Heart left ventricle (tissue), 16 donors: ENCODE measurements around the gene NEU1. TPM values are rescaled to one million over a fixed set of nuclear protein-coding genes. Genes with fewer than 3 reads are reported as not detected.
A peak's percentile ranks its signal among the peaks of the same experiment; 100 is the strongest.
"Not testable (repeated sequence)": the region's sequence is repeated elsewhere in the genome, so short reads cannot be mapped to it uniquely, and the experiment has no call there.

Source experiments
- ATAC-seq, 4 donors: fragments of 200-7000 bp; cut with Tn5 transposase; one replicate each; pipeline ENCODE4 v1.9.1; 2020 to 2022; ENCODE audit warnings: moderate library complexity in 4 of 4, mild to moderate bottlenecking in 3 of 4, moderate number of reproducible peaks in 1 of 4
- DNase-seq, 5 donors: peaks; one replicate each; pipeline ENCODE4 v3.0.0-alpha.2; 2020
- H3K27ac ChIP-seq, 12 donors: fragments of 200-600 bp; sonication (generic) in 4 of 12; one replicate each; pipeline versions ENCODE4 v1.5.0 to v1.8.0; 2016 to 2022; ENCODE audit warnings: mild to moderate bottlenecking in 2 of 12
- H3K27me3 ChIP-seq, 9 donors: fragments of 200-600 bp; sonication (generic) in 2 of 9; one replicate each; pipeline versions ENCODE4 v1.5.1 to v1.8.0; 2016 to 2022; ENCODE audit warnings: mild to moderate bottlenecking in 3 of 9
- H3K36me3 ChIP-seq, 9 donors: fragments of 200-600 bp; sonication (generic) in 2 of 9; one replicate each; pipeline versions ENCODE4 v1.5.0 to v1.8.0; 2018 to 2022; ENCODE audit warnings: mild to moderate bottlenecking in 2 of 9
- H3K4me1 ChIP-seq, 12 donors: fragments of 200-600 bp; sonication (generic) in 4 of 12; one replicate each; pipeline versions ENCODE4 v1.5.0 to v1.8.0; 2016 to 2022; ENCODE audit warnings: mild to moderate bottlenecking in 3 of 12
- H3K4me3 ChIP-seq, 12 donors: fragments of 200-600 bp; sonication (generic) in 4 of 12; one replicate each; pipeline versions ENCODE4 v1.5.0 to v1.8.0; 2017 to 2022; ENCODE audit warnings: mild to moderate bottlenecking in 9 of 12, moderate library complexity in 4 of 12
- H3K9me3 ChIP-seq, 12 donors: fragments of 200-600 bp; sonication (generic) in 4 of 12; one replicate each; pipeline versions ENCODE4 v1.5.0 to v1.8.0; 2016 to 2022; ENCODE audit warnings: mild to moderate bottlenecking in 1 of 12
- POLR2A ChIP-seq, 2 donors: fragments of 450-650 bp; IDR thresholded peaks; one replicate each; pipeline ENCODE4 v1.6.1; 2017; ENCODE audit warnings: antibody characterized with exemption in 2 of 2, mild to moderate bottlenecking in 2 of 2, moderate library complexity in 2 of 2
- WGBS, 4 donors: extraction: QIAGEN DNeasy Blood & Tissue Kit in 2 of 4; methylation state at CpG; one replicate each; pipeline versions ENCODE4 v1.1.5 to v1.1.7; 2013 to 2018; 5-methylcytosine and 5-hydroxymethylcytosine counted together
- intact Hi-C, 10 donors: fragments of 100-400 bp; cut with DNase I; formaldehyde crosslinking; loops; one replicate each; pipeline versions ENCODE4 v1.11.1 to v1.14.2; 2022
- long read RNA-seq, 3 donors: library from polyadenylated mRNA; unstranded; transcript quantifications; one replicate each; pipeline ENCODE4 v2.0.0, GENCODE V29; 2020 to 2021
- polyA plus RNA-seq, 2 donors: library from polyadenylated mRNA; stranded (reverse); fragments of 200-250 nt; gene quantifications; one replicate each; pipeline ENCODE4 v1.2.3, GENCODE V29; 2013
- total RNA-seq, 9 donors: library from RNA; depleted of rRNA in 2 of 9; stranded (reverse); fragments of >200 nt in 2 of 9; fragmentation: NEBNext Ultra II Directional in 3 of 9; extraction: Animal tissue kit (Norgen Biotek cat#: 25700) in 3 of 9; gene quantifications; one replicate each; pipeline versions ENCODE4 v1.1.0 to v1.2.4, GENCODE V29; 2016 to 2023
- TF ChIP-seq, protein P1 (sequence below), 12 donors: fragments of 200-600 bp; sonication (generic) in 4 of 12; IDR thresholded peaks; one replicate each; pipeline versions ENCODE4 v1.5.0 to v1.8.0; 2018 to 2022; ENCODE audit warnings: antibody characterized with exemption in 12 of 12, mild to moderate bottlenecking in 5 of 12
- donor health status: ischemic (EF 13 %, LVEDD 7.1; RV severe dilation, severe dysfunction).
- donor health status: healthy with polysubstance abuse.
- donor health status: DM: no; HTN: yes; CAD: no.
- donor health status: DM: no; HTN: no; CAD: no.
- donor health status: ischemic (EF 25% LVEDD 6.9; RV normal size, moderate dysfunction).
- donor health status: ischemic (EF 25% LVEDD 5.7; RV mildly dilated, moderate dysfunction).
- donor health status: healthy.
- donor health status: DM: yes; HTN: yes; CAD: no.
- donor health status: ischemic (EF 35%, LVEDD 5.7; RV mildly dilated, moderate dysfunction).
- donor health status: nonischemic (EF 11% LVEDD 7.7; RV severe dilation, severe dysfunction).
- donor health status: DM: yes; HTN: yes; CAD: no.
- donor health status: PGD.
- donor health status: ischemic (EF 29% LVEDD 5.4; RV normal size, mild dysfunction).
- donor health status: nonischemic (EF 23%, LVEDD 6.1; RV moderate dilation, normal function).

NEU1 gene
- total RNA-seq, result 10 to 100 TPM; 18.7 to 39.5 (median 27.6) TPM
- polyA plus RNA-seq, result 10 to 100 TPM; 19.1 to 63.1 TPM
- long read RNA-seq, donor 1, transcript NEU1-206 (6 exons, 2,045 nt), result major isoform, 41 of 49 reads
- long read RNA-seq, donor 1, partial matches to known transcripts, result 6 of 49 reads
- long read RNA-seq, donor 1, other reads (novel, unspliced or antisense), result 2 of 49 reads
- long read RNA-seq, donor 2, full-length matches to known transcripts, result 188 of 203 reads
- long read RNA-seq, donor 2, partial matches to known transcripts, result 10 of 203 reads
- long read RNA-seq, donor 2, other reads (novel, unspliced or antisense), result 5 of 203 reads
- long read RNA-seq, donor 3, transcript NEU1-206 (6 exons, 2,045 nt), result major isoform, 47 of 54 reads
- long read RNA-seq, donor 3, partial matches to known transcripts, result 4 of 54 reads
- long read RNA-seq, donor 3, other reads (novel, unspliced or antisense), result 3 of 54 reads

- Histone ChIP-seq H3K4me3 (peak within 1 kb of the TSS; percentile 62 to 91 (median 76)), H3K27ac (peak within 1 kb of the TSS; percentile 38 to 90 (median 84)), H3K9me3 (no peaks in the 10 kb centered on the region), H3K4me1 (peaks cover 0 to 24% (median 16%) of the 10 kb centered on the region in 12 donors), H3K27me3 (no peaks in the 10 kb centered on the region), H3K36me3 (peaks cover 0 to 38% (median 31%) of the 10 kb centered on the region in 9 donors)
- TF ChIP-seq POLR2A (IDR thresholded peaks at IDR 0.05), result peak; percentile 88 to 99
- TF ChIP-seq, protein P1, sequence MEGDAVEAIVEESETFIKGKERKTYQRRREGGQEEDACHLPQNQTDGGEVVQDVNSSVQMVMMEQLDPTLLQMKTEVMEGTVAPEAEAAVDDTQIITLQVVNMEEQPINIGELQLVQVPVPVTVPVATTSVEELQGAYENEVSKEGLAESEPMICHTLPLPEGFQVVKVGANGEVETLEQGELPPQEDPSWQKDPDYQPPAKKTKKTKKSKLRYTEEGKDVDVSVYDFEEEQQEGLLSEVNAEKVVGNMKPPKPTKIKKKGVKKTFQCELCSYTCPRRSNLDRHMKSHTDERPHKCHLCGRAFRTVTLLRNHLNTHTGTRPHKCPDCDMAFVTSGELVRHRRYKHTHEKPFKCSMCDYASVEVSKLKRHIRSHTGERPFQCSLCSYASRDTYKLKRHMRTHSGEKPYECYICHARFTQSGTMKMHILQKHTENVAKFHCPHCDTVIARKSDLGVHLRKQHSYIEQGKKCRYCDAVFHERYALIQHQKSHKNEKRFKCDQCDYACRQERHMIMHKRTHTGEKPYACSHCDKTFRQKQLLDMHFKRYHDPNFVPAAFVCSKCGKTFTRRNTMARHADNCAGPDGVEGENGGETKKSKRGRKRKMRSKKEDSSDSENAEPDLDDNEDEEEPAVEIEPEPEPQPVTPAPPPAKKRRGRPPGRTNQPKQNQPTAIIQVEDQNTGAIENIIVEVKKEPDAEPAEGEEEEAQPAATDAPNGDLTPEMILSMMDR (IDR thresholded peaks at IDR 0.05), result no peak
- intact Hi-C loops, result loop anchor here in 4 of 10 donors (2.0 to 10.0 kb wide), 3 partner anchors 26 to 178 kb away; partner anchors contain the start of gene LY6G5C (in 1 of the 4)
- ATAC-seq (peak; percentile 98 to 99 (median 98)), DNase-seq (peak; percentile 100)
- WGBS, 4 donors, result 0 to 1% (median 1%) methylated on average over 46 to 64 of the region's 64 CpGs
These were observed at the start of gene NEU1 for GRCh38 chr6:31862344-31863235. NEU1 (minus strand) TSS chr6:31862821; CDS start chr6:31862776, 45 bp downstream.

GRCh38 chr6:31911826-31912585, 49.4 kb upstream of the NEU1 start:
- peaks cover 0 to 13% (median 0%) of the 10 kb centered on the region in 12 donors for H3K4me1 ChIP-seq
- 73 to 76% (median 74%) methylated on average over 11 of the region's 11 CpGs for WGBS, 4 donors
- no peaks in the 10 kb centered on the region for H3K9me3 ChIP-seq
- H3K27ac ChIP-seq, result no peak overlapping the region
- no peak for DNase-seq
- no peaks in the 10 kb centered on the region for H3K27me3 ChIP-seq
- no peaks in the 10 kb centered on the region for H3K36me3 ChIP-seq
- no peak for ATAC-seq
- TF ChIP-seq, protein P1 (IDR thresholded peaks at IDR 0.05), result no peak
- TF ChIP-seq POLR2A (IDR thresholded peaks at IDR 0.05), result no peak
- no peak overlapping the region for H3K4me3 ChIP-seq
- intact Hi-C loops, result no loop called here

DNA sequence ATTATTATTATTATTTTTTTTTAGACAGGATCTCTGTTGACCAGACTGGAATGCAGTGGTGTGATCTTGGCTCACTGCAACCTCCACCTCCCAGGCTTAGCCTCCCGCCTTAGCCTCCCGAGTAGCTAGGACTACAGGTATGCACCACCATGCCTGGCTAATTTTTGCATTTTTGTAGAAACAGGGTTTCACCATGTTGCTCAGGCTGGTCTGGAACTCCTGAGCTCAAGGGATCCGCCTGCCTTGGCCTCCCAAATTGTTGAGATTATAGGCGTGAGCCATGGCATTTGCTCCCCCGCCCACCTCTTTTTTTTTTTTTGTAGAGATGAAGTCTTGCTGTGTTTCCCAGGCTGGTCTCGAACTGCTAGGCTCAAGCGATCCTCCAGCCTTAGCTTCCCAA, 46.7 kb upstream of the NEU1 start:
- 76 to 83% (median 79%) methylated on average over 7 of the region's 7 CpGs for WGBS, 4 donors
- not testable (repeated sequence) for DNase-seq, ATAC-seq, H3K27me3 ChIP-seq, H3K36me3 ChIP-seq, H3K4me3 ChIP-seq, H3K9me3 ChIP-seq, H3K27ac ChIP-seq
- peaks cover 0 to 16% (median 0%) of the 10 kb centered on the region in 12 donors for H3K4me1 ChIP-seq
- intact Hi-C loops, result loop anchor here in 3 of 10 donors (5.0 to 10.0 kb wide), 2 partner anchors 38 to 46 kb away; partner anchors contain the start of genes NELFE (in 2 of the 3), SKIC2 (in 2 of the 3) and CFB (in 1 of the 3)

- WGBS, 4 donors, result 58 to 68% (median 60%) methylated on average over 4 of the region's 4 CpGs
- intact Hi-C loops, result loop anchor here in 3 of 10 donors (5.0 to 10.0 kb wide), 2 partner anchors 39 to 46 kb away; partner anchors contain the start of genes NELFE (in 2 of the 3), SKIC2 (in 2 of the 3) and CFB (in 1 of the 3)
- H3K4me1 ChIP-seq, result peaks cover 0 to 16% (median 0%) of the 10 kb centered on the region in 12 donors
- ATAC-seq (no peak), DNase-seq (no peak)
- H3K27ac ChIP-seq, result no peak overlapping the region
- H3K4me3 ChIP-seq, result no peak overlapping the region
- TF ChIP-seq, protein P1 (IDR thresholded peaks at IDR 0.05), result no peak
- TF ChIP-seq POLR2A (IDR thresholded peaks at IDR 0.05), result no peak
- no peaks in the 10 kb centered on the region for H3K9me3 ChIP-seq
- H3K27me3 ChIP-seq, result no peaks in the 10 kb centered on the region
- H3K36me3 ChIP-seq, result no peaks in the 10 kb centered on the region
These were observed 46.2 kb upstream of the NEU1 start for GRCh38 chr6:31908791-31909190.

DNA sequence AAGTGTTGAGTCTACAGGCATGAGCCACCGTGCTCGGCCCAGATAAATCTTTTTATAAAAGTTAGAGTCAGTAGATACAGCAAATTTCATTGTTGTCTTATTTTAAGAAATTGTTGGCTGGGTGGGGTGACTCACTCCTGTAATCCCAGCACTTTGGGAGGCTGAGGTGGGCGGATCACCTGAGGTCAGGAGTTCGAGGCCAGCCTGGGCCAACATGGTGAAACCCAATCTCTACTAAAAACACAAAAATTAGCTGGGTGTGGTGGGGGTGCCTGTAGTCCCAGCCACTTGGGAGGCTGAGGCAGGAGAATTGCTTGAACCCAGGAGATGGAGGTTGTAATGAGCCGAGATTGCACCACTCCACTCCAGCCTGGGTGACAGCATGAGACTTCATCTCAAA, 45.6 kb upstream of the NEU1 start:
- peaks cover 0 to 16% (median 0%) of the 10 kb centered on the region in 12 donors for H3K4me1 ChIP-seq
- H3K4me3 ChIP-seq, H3K36me3 ChIP-seq, H3K27me3 ChIP-seq, H3K27ac ChIP-seq, H3K9me3 ChIP-seq, ATAC-seq, DNase-seq: not testable (repeated sequence)
- 87 to 91% (median 89%) methylated on average over 5 of the region's 5 CpGs for WGBS, 4 donors
- intact Hi-C loops, result loop anchor here in 3 of 10 donors (5.0 to 10.0 kb wide), 2 partner anchors 39 to 47 kb away; partner anchors contain the start of genes NELFE (in 2 of the 3), SKIC2 (in 2 of the 3) and CFB (in 1 of the 3)
